Amygdala (tissue), 56 donors: Measurements from ENCODE around the gene PPP6R3.
A peak's percentile ranks its signal among the peaks of the same experiment; 100 is the strongest.

Experiments
- DNase-seq, 56 donors: peaks; one replicate each; lab custom pipeline; 2025; lab: John Stamatoyannopoulos, UW

PPP6R3 gene

DNA sequence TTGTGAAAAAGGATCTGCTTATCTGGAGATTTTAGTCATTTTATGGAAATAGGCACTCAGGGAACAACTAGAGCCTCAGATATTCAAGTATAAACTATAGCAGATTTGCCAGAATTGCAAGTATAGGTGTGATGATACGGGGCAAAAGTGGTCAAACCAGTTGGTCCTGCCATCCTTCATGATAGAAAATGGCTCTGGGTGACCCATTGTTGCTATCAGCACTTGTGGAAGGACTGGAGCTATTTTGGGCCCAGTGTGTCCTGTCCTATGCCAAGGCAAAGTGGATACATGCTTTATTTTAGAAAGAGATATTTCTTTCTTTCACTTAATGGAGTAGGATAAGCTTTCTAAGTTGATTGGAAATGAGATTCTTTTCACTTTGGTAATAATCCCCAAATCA lies 85.2 kb downstream of the PPP6R3 start:
- DNase-seq, result no peak

DNA sequence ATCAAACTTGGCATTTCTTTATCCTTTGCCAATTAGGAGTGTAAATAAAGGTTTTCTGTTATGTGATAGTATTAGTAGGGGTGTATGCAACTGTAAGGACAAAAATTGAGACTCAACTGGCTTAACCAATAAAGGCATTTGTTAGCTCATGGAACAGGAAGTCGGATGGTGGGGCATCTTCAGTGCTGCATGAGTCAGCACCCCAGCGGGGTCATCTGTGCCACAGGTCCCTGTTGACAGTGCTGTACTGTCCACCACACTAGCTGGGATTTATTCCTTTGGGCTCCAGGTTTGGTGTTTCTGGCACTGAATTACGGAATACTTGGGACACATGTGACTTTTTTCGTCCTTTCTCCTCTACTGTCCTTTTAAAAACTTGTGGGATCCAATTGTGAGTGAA lies 86.0 kb downstream of the PPP6R3 start:
- DNase-seq, result peak in 1 of 56 donors; percentile 3

GRCh38 chr11:68549789-68550484 lies 89.4 kb downstream of the PPP6R3 start:
- no peak for DNase-seq

DNA sequence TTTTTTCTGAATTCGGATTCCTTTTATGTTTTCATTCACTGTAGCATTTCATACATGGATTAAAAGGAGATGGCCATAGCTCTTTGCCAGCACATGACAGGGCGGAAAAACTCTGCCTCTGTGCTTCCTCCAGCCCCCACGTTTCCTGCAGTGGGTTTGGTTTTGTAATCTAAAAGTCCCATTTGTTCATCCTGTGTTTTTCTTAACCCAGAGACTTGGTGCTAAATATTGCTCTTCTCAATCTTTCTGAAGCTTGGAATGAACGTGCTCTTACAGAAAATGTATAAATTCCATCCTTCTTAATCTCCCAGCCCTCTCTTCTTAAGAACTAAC lies 89.9 kb downstream of the PPP6R3 start:
- peak in 2 of 56 donors; percentile 9 to 18 for DNase-seq

DNA sequence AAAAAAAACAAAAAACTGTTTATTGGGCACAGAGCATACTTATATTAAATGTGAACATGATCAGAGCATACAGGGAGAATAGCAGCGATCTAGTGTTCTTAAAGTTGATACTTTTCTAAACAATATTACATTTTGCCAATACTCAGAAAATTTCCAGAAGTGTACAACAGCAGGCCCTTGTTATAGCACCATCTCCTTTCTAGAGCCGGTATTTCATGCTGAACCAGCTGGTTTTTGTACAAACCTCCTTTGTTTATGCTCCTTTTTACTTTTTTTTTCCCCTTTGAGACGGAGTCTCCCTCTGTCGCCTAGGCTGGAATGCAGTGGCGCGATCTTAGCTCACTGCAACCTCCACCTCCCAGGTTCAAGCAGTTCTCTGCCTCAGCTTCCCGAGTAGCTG lies 90.7 kb downstream of the PPP6R3 start:
- DNase-seq, result no peak

DNA sequence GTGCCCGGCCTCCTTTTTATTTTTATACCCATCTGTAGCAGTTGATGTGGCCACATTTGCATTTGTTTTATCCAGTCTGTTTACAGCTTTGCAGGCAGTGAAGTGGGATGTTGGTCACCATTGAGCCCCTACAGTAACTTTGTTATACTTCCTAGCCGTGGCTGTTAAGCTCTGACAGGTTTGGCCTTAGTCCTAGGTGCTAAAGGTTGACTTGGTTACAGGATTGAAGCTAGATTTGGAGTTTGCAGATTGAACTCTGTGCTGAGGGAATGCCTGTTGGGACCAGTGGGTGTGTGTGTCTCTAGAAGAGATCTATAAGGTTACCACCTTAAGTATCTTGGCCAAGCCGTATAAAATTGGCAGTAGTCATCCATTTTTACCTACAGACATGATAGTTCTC lies 91.2 kb downstream of the PPP6R3 start:
- no peak for DNase-seq

GRCh38 chr11:68552542-68552941 lies 92.0 kb downstream of the PPP6R3 start:
- DNase-seq, result no peak

GRCh38 chr11:68560216-68560615 lies 99.7 kb downstream of the PPP6R3 start:
- DNase-seq, result no peak

DNA sequence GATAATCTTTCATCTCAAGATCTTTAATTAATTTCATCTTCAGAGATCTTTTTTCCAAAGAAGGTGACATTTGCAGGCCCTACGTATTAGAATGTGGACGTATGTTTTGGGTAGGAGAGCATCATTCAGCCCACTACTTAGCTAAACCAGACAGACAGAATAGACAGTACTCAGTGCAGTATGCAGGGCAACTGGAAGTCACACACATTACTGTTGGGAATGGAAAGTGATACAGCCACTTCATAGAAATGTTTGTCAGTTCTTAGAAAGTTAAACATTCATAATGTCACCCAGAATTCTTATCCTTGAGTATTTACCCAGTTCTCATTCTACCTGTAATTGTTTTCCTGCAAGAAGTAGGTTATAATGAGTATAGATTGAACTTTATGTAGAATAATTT lies 102.9 kb downstream of the PPP6R3 start:
- DNase-seq, result no peak

- DNase-seq, result no peak
Measured at GRCh38 chr11:68564261-68564660, 103.7 kb downstream of the PPP6R3 start.

DNA sequence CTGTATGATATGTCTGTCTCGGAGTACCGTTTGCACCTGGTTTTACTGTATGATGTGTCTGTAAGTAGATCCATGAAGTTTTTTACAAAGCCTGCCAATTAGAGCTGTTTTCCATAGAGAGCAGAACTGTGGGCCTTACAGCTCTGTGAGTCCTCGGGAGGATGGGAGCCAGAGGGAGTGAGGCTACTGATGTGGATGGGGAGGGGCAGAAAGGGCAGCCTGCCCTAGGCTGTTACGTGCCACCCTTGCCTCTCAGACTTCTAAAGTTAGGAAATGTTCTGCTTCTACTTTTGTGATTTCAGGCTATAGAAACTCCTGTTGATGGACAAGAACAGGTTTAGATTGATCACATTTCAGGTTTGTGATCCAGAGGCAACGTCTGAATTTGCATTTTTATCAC lies 105.2 kb downstream of the PPP6R3 start:
- no peak for DNase-seq

DNA sequence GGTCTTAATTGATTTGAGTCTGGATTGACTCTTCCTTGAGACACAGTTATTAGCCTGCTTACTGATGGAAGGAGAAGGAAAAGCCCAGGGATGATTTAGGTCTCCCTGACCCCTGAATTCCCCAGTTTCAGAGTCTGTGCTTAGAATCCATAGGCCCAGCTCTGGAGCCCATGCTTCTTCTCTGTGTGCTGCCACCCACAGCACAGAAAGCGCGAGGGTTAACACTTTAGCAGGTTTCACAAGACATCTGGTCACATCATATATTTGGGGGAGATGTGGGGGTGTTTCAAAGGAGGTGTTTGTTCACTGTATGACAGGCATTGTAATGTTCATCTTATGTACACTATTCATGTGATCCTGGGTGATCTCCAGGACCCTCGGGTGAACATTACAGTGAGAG lies 107.0 kb downstream of the PPP6R3 start:
- no peak for DNase-seq

DNA sequence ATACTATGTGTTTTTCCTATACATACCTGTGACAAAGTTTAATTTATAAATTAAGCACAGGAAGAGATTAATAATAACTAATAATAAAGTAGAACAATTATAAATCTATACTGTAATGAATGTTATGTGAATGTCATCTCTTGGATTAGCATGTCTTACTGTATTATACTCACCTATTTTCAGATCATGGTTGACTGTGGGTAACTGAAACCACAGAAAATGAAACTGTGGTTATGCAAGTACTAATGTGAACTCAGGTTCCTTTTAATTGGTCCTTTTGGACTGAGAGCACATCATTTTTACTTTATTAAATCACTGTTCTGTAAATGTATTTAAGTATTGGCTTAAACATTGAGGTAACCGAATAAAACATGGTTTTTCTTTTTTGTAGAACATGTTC lies 108.8 kb downstream of the PPP6R3 start:
- DNase-seq, result no peak

DNA sequence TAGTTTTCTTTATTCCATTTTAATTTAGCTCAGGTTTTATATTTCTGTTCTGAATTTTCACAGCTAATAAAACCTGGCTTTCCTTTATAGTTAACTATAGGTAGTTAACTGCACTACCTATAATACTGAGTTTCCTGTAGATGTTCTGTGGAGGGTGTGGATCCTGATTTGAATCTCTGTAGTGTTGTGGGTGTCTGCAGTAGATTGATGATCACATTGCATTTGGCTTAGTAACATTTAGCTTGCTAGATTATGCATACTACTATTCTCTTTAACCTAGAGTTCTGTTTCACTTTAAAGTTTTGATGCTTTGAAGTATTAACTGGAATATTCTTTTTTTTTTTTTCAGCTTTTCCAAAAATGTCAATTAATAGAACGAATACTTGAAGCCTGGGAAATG lies 110.1 kb downstream of the PPP6R3 start:
- no peak for DNase-seq

DNA sequence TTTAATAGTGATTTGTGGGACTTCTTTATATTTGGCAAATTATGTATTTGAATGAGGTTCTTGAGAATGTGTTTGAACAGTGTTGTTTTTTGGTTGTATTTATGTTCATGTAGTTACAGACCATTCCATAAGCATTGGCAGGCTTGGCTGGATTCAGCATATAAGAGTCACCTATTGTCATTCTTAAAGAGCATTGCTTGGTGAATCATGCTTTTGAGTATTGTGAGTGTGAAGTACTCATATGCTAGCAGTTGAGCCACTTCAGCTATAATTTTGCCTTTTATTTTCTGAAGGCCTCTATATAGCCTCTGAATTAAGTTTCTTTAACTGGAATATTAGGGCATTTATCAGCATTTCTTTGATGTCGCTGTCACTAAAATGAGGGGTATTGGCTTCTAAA lies 113.8 kb downstream of the PPP6R3 start:
- no peak for DNase-seq

DNA sequence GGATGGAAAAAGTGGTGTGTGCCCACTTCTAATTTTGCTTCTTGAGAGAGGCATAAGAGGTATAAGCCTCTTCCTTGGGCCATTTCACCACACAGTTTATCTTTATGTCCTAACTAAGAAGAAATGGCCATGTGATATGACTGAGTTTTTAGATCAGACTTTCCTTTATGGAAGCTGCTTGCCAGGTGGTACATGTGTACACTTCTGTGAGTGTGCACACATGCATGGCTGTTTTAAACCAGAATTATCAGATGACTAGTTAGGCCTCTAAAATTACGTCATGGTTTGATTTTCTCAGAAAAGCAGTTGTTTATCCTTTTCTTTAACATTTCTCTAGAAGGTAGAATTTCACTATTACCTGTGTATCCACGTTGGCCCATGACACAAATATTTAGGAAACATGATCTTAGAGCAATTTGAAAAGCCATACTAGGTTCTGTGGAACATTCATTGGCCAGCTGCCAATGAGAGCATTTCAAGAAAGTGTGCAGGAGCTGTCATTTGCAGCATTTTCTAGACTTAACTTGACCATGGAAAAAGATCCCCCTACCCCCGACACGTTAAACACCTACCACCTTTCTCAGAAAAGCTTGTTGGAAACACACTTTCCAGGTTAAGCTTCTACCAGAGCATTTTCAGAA lies 114.6 kb downstream of the PPP6R3 start:
- no peak for DNase-seq

GRCh38 chr11:68579455-68579854 lies 118.9 kb downstream of the PPP6R3 start:
- DNase-seq, result no peak

- no peak for DNase-seq
Measured at GRCh38 chr11:68581439-68581838, 120.9 kb downstream of the PPP6R3 start.

DNA sequence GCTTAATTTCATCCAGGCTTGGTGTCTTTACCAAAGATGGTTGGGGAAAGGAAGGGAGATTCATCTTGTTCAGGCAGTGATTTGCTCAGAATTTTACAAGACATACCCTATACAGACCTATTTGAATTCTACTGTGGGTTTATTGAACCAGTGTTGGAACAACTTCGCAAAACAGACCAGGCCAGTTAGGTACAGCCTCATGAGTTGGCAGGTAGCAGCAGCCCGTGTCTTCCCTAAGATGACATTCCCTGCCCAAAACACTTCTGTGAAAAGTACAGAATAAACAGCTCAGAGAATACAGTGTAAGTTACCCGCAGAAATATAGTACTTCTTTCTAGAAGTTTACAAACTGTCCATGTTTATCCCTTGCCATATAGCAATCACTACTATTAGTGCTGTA lies 121.3 kb downstream of the PPP6R3 start:
- DNase-seq, result no peak

DNA sequence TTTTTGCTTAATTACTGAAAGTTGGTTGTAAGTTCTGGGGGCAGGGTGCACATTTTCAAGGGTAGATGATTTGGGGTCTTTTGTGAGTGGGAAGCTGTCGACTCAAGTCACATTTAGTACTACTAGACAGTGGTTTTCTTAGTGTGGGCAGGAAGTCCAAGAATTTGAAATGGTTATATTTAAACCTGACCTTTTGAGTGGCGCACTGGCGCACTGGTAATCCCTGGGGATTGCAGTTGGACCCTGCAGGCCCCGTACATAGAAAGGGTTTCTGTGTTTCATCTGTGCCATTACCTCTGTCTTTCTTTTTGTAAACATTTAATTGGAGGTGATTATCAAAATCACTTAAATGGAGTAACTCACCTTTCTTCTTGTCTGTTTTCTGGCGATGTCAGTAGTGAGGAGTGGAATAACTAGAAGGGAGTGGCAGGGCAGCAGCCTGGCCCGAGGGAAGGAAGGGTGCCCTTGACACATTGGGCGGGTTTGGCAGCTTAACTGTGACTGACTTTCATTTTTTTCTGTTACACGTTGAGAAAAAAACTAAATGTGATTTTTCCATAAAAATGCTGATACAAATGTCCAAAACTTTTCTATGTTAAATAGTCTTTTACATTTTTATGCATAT lies 122.0 kb downstream of the PPP6R3 start:
- DNase-seq, result no peak

GRCh38 chr11:68583041-68583446 lies 122.5 kb downstream of the PPP6R3 start:
- no peak for DNase-seq

DNA sequence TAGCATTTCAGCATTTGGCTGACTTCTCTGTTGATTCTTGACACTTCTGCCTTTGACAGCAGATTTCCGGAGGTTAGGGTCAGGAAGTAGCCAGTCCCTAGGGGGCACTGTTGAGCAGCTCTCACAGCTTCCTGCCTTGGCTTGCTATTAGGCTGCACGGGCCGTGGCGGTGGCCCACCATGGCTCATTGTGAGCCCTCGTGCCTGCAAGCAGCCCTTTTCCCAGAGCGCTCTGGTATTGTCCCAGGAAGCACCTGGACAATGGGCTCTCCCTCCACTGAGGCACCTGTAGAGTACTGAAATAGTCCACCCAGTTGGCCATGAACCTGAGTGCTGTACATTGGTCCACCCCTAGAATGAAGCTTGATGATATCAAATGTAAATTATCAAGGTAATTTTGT lies 123.5 kb downstream of the PPP6R3 start:
- DNase-seq, result peak in 6 of 56 donors; percentile 4 to 36 (median 8)
